Common myeloid progenitor, CD34-positive (primary cell): ENCODE results near the gene QSER1.

Experiments
- CTCF ChIA-PET: fragments of 350-600 bp; sonication (Branson Sonifier 250); formaldehyde crosslinking; loops from one replicate; lab custom pipeline; 2021; ENCODE audit warnings: antibody characterized with exemption; lab: Charles Lee
- POLR2A ChIA-PET: fragments of 350-600 bp; sonication (Branson Sonifier 250); formaldehyde crosslinking; loops from one replicate; lab custom pipeline; 2021; ENCODE audit warnings: antibody characterized with exemption; lab: Charles Lee
- DNase-seq, 3 donors: peaks; one replicate each; pipeline versions ENCODE4 v3.0.0 to v3.0.0-alpha.2; 2013
- H3K27ac ChIP-seq, 2 experiments: 1 replicate in 1 of 2; 2 replicates in 1 of 2; pipeline ENCODE4 v1.7.0; 2013; ENCODE audit warnings: inconsistent platforms in 2 of 2, low read length in 2 of 2, mild to moderate bottlenecking in 2 of 2, low read depth in 1 of 2, moderate library complexity in 1 of 2; ENCODE audit not compliant: severe bottlenecking in 2 of 2, insufficient read depth in 1 of 2, poor library complexity in 1 of 2
- H3K27me3 ChIP-seq, 5 experiments: replicated peaks in 2 of 5; 1 replicate in 3 of 5; 2 replicates in 2 of 5; pipeline versions ENCODE4 v1.6.1 to v1.7.0; 2013; ENCODE audit warnings: low read length in 4 of 5, mild to moderate bottlenecking in 2 of 5, moderate library complexity in 2 of 5, inconsistent platforms in 1 of 5; ENCODE audit not compliant: insufficient read depth in 5 of 5, control insufficient read depth in 4 of 5
- H3K36me3 ChIP-seq, 4 experiments: 1 replicate in 2 of 4; 2 replicates in 2 of 4; pipeline versions ENCODE4 v1.6.1 to v1.7.0; 2013; ENCODE audit warnings: low read length in 3 of 4, control low read depth in 1 of 4, mild to moderate bottlenecking in 1 of 4; ENCODE audit not compliant: control insufficient read depth in 4 of 4, insufficient read depth in 4 of 4
- H3K4me1 ChIP-seq, 4 experiments: 1 replicate in 3 of 4; 2 replicates in 1 of 4; pipeline versions ENCODE4 v1.6.1 to v1.7.1; 2013; ENCODE audit warnings: low read length in 3 of 4, mild to moderate bottlenecking in 3 of 4, control low read depth in 1 of 4, inconsistent platforms in 1 of 4, moderate library complexity in 1 of 4; ENCODE audit not compliant: control insufficient read depth in 4 of 4, insufficient read depth in 4 of 4; ENCODE audit errors: control extremely low read depth in 1 of 4
- H3K4me3 ChIP-seq, 7 experiments: 1 replicate in 4 of 7; 2 replicates in 3 of 7; pipeline versions ENCODE4 v1.5.1 to v1.7.0; 2013; ENCODE audit warnings: mild to moderate bottlenecking in 7 of 7, low read length in 6 of 7, moderate library complexity in 6 of 7, inconsistent platforms in 2 of 7, low read depth in 2 of 7, control low read depth in 1 of 7; ENCODE audit not compliant: insufficient read depth in 4 of 7, control insufficient read depth in 1 of 7; ENCODE audit errors: extremely low read depth in 1 of 7
- H3K9me3 ChIP-seq, 5 experiments: 1 replicate in 4 of 5; 2 replicates in 1 of 5; pipeline versions ENCODE4 v1.6.1 to v1.7.1; 2013; ENCODE audit warnings: low read length in 4 of 5, mild to moderate bottlenecking in 2 of 5, inconsistent platforms in 1 of 5, low read depth in 1 of 5, moderate library complexity in 1 of 5; ENCODE audit not compliant: control insufficient read depth in 4 of 5, insufficient read depth in 2 of 5; ENCODE audit errors: control extremely low read depth in 1 of 5
- WGBS: methylation state at CpG from one replicate; pipeline ENCODE4 v1.1.5; 2013; ENCODE audit not compliant: insufficient coverage; 5-methylcytosine and 5-hydroxymethylcytosine counted together

The QSER1 gene

GRCh38 chr11:32939046-32939445 is 46.4 kb downstream of the QSER1 start:
- H3K27me3 ChIP-seq, result no peaks in the 10 kb centered on the region
- H3K9me3 ChIP-seq, result peaks cover 0 to 2% (median 0%) of the 10 kb centered on the region in 5 experiments
- H3K36me3 ChIP-seq, result peaks cover 8 to 30% (median 13%) of the 10 kb centered on the region in 4 experiments
- DNase-seq, result peak in 2 of 3 donors; percentile 45 to 56
- no peak overlapping the region for H3K4me3 ChIP-seq
- POLR2A ChIA-PET, result no interaction called here
- WGBS, result 75% methylated on average over 1 of the region's 1 CpG
- CTCF ChIA-PET, result no interaction called here
- H3K27ac ChIP-seq, result no peak overlapping the region
- H3K4me1 ChIP-seq, result no peaks in the 10 kb centered on the region

GRCh38 chr11:32939866-32940265 is 47.3 kb downstream of the QSER1 start:
- peaks cover 0 to 2% (median 0%) of the 10 kb centered on the region in 5 experiments for H3K9me3 ChIP-seq
- DNase-seq, result no peak
- H3K4me1 ChIP-seq, result no peaks in the 10 kb centered on the region
- H3K27ac ChIP-seq, result no peak overlapping the region
- H3K27me3 ChIP-seq, result no peaks in the 10 kb centered on the region
- peaks cover 2 to 22% (median 9%) of the 10 kb centered on the region in 4 experiments for H3K36me3 ChIP-seq
- ChIA-PET POLR2A (no interaction called here), CTCF (no interaction called here)
- no peak overlapping the region for H3K4me3 ChIP-seq

- ChIA-PET CTCF (no interaction called here), POLR2A (no interaction called here)
- H3K27ac ChIP-seq, result no peak overlapping the region
- H3K27me3 ChIP-seq, result no peaks in the 10 kb centered on the region
- WGBS, result no CpG with 5 or more reads among the region's 1 CpG
- H3K36me3 ChIP-seq, result peaks cover 0 to 15% (median 5%) of the 10 kb centered on the region in 4 experiments
- no peak overlapping the region for H3K4me3 ChIP-seq
- peaks cover 0 to 2% (median 0%) of the 10 kb centered on the region in 5 experiments for H3K9me3 ChIP-seq
- no peak for DNase-seq
- no peaks in the 10 kb centered on the region for H3K4me1 ChIP-seq
These were observed 48.3 kb downstream of the QSER1 start for GRCh38 chr11:32940865-32941264.

- peak in 2 of 3 donors; percentile 31 to 42 for DNase-seq
- H3K27me3 ChIP-seq, result no peaks in the 10 kb centered on the region
- H3K4me3 ChIP-seq, result no peak overlapping the region
- WGBS, result no CpG with 5 or more reads among the region's 2 CpGs
- H3K36me3 ChIP-seq, result peaks cover 0 to 10% (median 6%) of the 10 kb centered on the region in 4 experiments
- ChIA-PET POLR2A (no interaction called here), CTCF (interaction anchor here (1.7 kb wide), 1 partner anchor 12 kb away, joined by 5 read pairs; no protein-coding TSS in a partner anchor)
- no peaks in the 10 kb centered on the region for H3K4me1 ChIP-seq
- no peak overlapping the region for H3K27ac ChIP-seq
- H3K9me3 ChIP-seq, result peaks cover 0 to 9% (median 4%) of the 10 kb centered on the region in 5 experiments
These were observed 55.4 kb downstream of the QSER1 start for GRCh38 chr11:32947978-32948377.

- Histone ChIP-seq H3K36me3 (peaks cover 0 to 16% (median 10%) of the 10 kb centered on the region in 4 experiments), H3K4me1 (no peaks in the 10 kb centered on the region), H3K9me3 (peaks cover 0 to 9% (median 4%) of the 10 kb centered on the region in 5 experiments), H3K27ac (no peak overlapping the region), H3K27me3 (no peaks in the 10 kb centered on the region), H3K4me3 (no peak overlapping the region)
- ChIA-PET CTCF (interaction anchor here (0.7 to 1.7 kb wide), 4 partner anchors 10 to 242 kb away, joined by 3 to 5 read pairs (median 4); no protein-coding TSS in a partner anchor), POLR2A (no interaction called here)
- DNase-seq, result no peak
These were observed 57.1 kb downstream of the QSER1 start for GRCh38 chr11:32949739-32950138.

- no CpG with 5 or more reads among the region's 1 CpG for WGBS
- Histone ChIP-seq H3K27me3 (no peaks in the 10 kb centered on the region), H3K9me3 (peaks cover 0 to 7% (median 4%) of the 10 kb centered on the region in 5 experiments), H3K4me3 (no peak overlapping the region), H3K4me1 (no peaks in the 10 kb centered on the region), H3K36me3 (peaks cover 2 to 27% (median 14%) of the 10 kb centered on the region in 4 experiments), H3K27ac (no peak overlapping the region)
- CTCF ChIA-PET, result no interaction called here
- POLR2A ChIA-PET, result interaction anchor here (0.6 kb wide), 1 partner anchor 111 kb away, joined by 3 read pairs; no protein-coding TSS in a partner anchor
- DNase-seq, result no peak
These were observed 59.8 kb downstream of the QSER1 start for GRCh38 chr11:32952421-32952820.

GRCh38 chr11:32953700-32954099 is 61.1 kb downstream of the QSER1 start:
- no peak overlapping the region for H3K27ac ChIP-seq
- peak in 2 of 3 donors; percentile 6 to 24 for DNase-seq
- CTCF ChIA-PET, result interaction anchor here (6.9 kb wide), 1 partner anchor 112 kb away, joined by 110 read pairs; no protein-coding TSS in a partner anchor
- peaks cover 4 to 31% (median 14%) of the 10 kb centered on the region in 4 experiments for H3K36me3 ChIP-seq
- H3K27me3 ChIP-seq, result no peaks in the 10 kb centered on the region
- no peaks in the 10 kb centered on the region for H3K4me1 ChIP-seq
- no peaks in the 10 kb centered on the region for H3K9me3 ChIP-seq
- POLR2A ChIA-PET, result no interaction called here
- no peak overlapping the region for H3K4me3 ChIP-seq
